Heart right ventricle (tissue), 16 donors: ENCODE measurements around the gene PRDM16. TPM values are rescaled to one million over a fixed set of nuclear protein-coding genes. Genes with fewer than 3 reads are reported as not detected.

ENCODE experiments used
- ATAC-seq, 8 donors: fragments of 200-7000 bp; cut with Tn5 transposase; one replicate each; pipeline ENCODE4 v1.9.1; 2020; ENCODE audit warnings: mild to moderate bottlenecking in 8 of 8, moderate library complexity in 8 of 8, moderate number of reproducible peaks in 1 of 8
- DNase-seq, 2 donors: peaks; one replicate each; pipeline ENCODE4 v3.0.0-alpha.2; 2020
- H3K27ac ChIP-seq, 10 donors: fragments of 200-600 bp; sonication (generic) in 2 of 10; one replicate each; pipeline versions ENCODE4 v1.5.0 to v1.8.0; 2020 to 2022; ENCODE audit warnings: mild to moderate bottlenecking in 3 of 10
- H3K27me3 ChIP-seq, 7 donors: fragments of 200-600 bp; one replicate each; pipeline ENCODE4 v1.8.0; 2021 to 2022; ENCODE audit warnings: mild to moderate bottlenecking in 2 of 7
- H3K36me3 ChIP-seq, 9 donors: fragments of 200-600 bp; sonication (generic) in 1 of 9; one replicate each; pipeline versions ENCODE4 v1.5.0 to v1.8.0; 2020 to 2022; ENCODE audit warnings: mild to moderate bottlenecking in 2 of 9
- H3K4me1 ChIP-seq, 9 donors: fragments of 200-600 bp; sonication (generic) in 1 of 9; one replicate each; pipeline versions ENCODE4 v1.5.0 to v1.8.0; 2020 to 2022; ENCODE audit warnings: mild to moderate bottlenecking in 4 of 9
- H3K4me3 ChIP-seq, 10 donors: fragments of 200-600 bp; sonication (generic) in 2 of 10; one replicate each; pipeline versions ENCODE4 v1.5.0 to v1.8.0; 2020 to 2022; ENCODE audit warnings: mild to moderate bottlenecking in 7 of 10, moderate library complexity in 2 of 10
- H3K9me3 ChIP-seq, 11 donors: fragments of 200-600 bp in 10 of 11; sonication (generic) in 2 of 11; one replicate each; pipeline versions ENCODE4 v1.5.0 to v1.8.0; 2013 to 2022; ENCODE audit warnings: mild to moderate bottlenecking in 2 of 11, control low read depth in 1 of 11, moderate library complexity in 1 of 11
- WGBS, 2 donors: extraction: QIAGEN DNeasy Blood & Tissue Kit; methylation state at CpG; one replicate each; pipeline ENCODE4 v1.1.7; 2013; ENCODE audit warnings: inconsistent platforms in 1 of 2; 5-methylcytosine and 5-hydroxymethylcytosine counted together
- intact Hi-C, 10 donors: fragments of 100-400 bp; cut with DNase I; formaldehyde crosslinking; loops; one replicate each; pipeline versions ENCODE4 v1.11.1 to v1.14.2; 2022
- polyA plus RNA-seq, 2 donors: library from polyadenylated mRNA; stranded (reverse); fragments of 200-250 nt; gene quantifications; one replicate each; pipeline ENCODE4 v1.2.3, GENCODE V29; 2013
- total RNA-seq, 10 donors: library from RNA; stranded (reverse); fragmentation: NEBNext Ultra II Directional in 3 of 10; extraction: Animal tissue kit (Norgen Biotek cat#: 25700) in 3 of 10; gene quantifications; one replicate each; pipeline versions ENCODE4 v1.2.1 to v1.2.4, GENCODE V29; 2021 to 2023
- TF ChIP-seq, protein P1 (sequence below), 9 donors: fragments of 200-600 bp; sonication (generic) in 2 of 9; IDR thresholded peaks; one replicate each; pipeline versions ENCODE4 v1.5.0 to v1.8.0; 2021 to 2022; ENCODE audit warnings: antibody characterized with exemption in 9 of 9, mild to moderate bottlenecking in 5 of 9, moderate library complexity in 1 of 9
- donor health status: Arrhythmogenic right ventricular cardiomyopathy.
- donor health status: ischemic (EF 13 %, LVEDD 7.1; RV severe dilation, severe dysfunction).
- donor health status: healthy with polysubstance abuse.
- donor health status: DM: no; HTN: yes; CAD: no.
- donor health status: DM: no; HTN: no; CAD: no.
- donor health status: ischemic (EF 25% LVEDD 6.9; RV normal size, moderate dysfunction).
- donor health status: ischemic (EF 25% LVEDD 5.7; RV mildly dilated, moderate dysfunction).
- donor health status: healthy.
- donor health status: DM: yes; HTN: yes; CAD: no.
- donor health status: Ischemic cardiomyopathy.
- donor health status: ischemic (EF 35%, LVEDD 5.7; RV mildly dilated, moderate dysfunction).
- donor health status: nonischemic (EF 11% LVEDD 7.7; RV severe dilation, severe dysfunction).
- donor health status: DM: yes; HTN: yes; CAD: no.
- donor health status: PGD.
- donor health status: ischemic (EF 29% LVEDD 5.4; RV normal size, mild dysfunction).
- donor health status: nonischemic (EF 23%, LVEDD 6.1; RV moderate dilation, normal function).

Gene PRDM16
- total and polyA plus RNA-seq, 12 donors: 4.1 to 25.9 (median 14.8) TPM

GRCh38 chr1:3152143-3152542 lies 83.1 kb downstream of the PRDM16 start:
- TF ChIP-seq, protein P1, sequence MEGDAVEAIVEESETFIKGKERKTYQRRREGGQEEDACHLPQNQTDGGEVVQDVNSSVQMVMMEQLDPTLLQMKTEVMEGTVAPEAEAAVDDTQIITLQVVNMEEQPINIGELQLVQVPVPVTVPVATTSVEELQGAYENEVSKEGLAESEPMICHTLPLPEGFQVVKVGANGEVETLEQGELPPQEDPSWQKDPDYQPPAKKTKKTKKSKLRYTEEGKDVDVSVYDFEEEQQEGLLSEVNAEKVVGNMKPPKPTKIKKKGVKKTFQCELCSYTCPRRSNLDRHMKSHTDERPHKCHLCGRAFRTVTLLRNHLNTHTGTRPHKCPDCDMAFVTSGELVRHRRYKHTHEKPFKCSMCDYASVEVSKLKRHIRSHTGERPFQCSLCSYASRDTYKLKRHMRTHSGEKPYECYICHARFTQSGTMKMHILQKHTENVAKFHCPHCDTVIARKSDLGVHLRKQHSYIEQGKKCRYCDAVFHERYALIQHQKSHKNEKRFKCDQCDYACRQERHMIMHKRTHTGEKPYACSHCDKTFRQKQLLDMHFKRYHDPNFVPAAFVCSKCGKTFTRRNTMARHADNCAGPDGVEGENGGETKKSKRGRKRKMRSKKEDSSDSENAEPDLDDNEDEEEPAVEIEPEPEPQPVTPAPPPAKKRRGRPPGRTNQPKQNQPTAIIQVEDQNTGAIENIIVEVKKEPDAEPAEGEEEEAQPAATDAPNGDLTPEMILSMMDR (IDR thresholded peaks at IDR 0.05): no peak
- H3K4me3 ChIP-seq: no peak overlapping the region
- ATAC-seq: no peak
- DNase-seq: no peak
- H3K9me3 ChIP-seq: no peaks in the 10 kb centered on the region
- no peaks in the 10 kb centered on the region for H3K36me3 ChIP-seq
- peaks cover 0 to 32% (median 0%) of the 10 kb centered on the region in 7 donors for H3K27me3 ChIP-seq
- peaks cover 0 to 27% (median 6%) of the 10 kb centered on the region in 9 donors for H3K4me1 ChIP-seq
- intact Hi-C loops: no loop called here
- no peak overlapping the region for H3K27ac ChIP-seq

- Histone ChIP-seq H3K4me3 (no peak overlapping the region), H3K4me1 (peaks cover 0 to 33% (median 6%) of the 10 kb centered on the region in 9 donors), H3K9me3 (no peaks in the 10 kb centered on the region), H3K36me3 (no peaks in the 10 kb centered on the region), H3K27me3 (peaks cover 0 to 38% (median 0%) of the 10 kb centered on the region in 7 donors), H3K27ac (no peak overlapping the region)
- intact Hi-C loops: no loop called here
- TF ChIP-seq, protein P1 (IDR thresholded peaks at IDR 0.05): no peak
- 86 to 89% methylated on average over 13 of the region's 13 CpGs for WGBS, 2 donors
- no peak for ATAC-seq
- DNase-seq: no peak
Observed at GRCh38 chr1:3153197-3153596, 84.2 kb downstream of the PRDM16 start.

DNA sequence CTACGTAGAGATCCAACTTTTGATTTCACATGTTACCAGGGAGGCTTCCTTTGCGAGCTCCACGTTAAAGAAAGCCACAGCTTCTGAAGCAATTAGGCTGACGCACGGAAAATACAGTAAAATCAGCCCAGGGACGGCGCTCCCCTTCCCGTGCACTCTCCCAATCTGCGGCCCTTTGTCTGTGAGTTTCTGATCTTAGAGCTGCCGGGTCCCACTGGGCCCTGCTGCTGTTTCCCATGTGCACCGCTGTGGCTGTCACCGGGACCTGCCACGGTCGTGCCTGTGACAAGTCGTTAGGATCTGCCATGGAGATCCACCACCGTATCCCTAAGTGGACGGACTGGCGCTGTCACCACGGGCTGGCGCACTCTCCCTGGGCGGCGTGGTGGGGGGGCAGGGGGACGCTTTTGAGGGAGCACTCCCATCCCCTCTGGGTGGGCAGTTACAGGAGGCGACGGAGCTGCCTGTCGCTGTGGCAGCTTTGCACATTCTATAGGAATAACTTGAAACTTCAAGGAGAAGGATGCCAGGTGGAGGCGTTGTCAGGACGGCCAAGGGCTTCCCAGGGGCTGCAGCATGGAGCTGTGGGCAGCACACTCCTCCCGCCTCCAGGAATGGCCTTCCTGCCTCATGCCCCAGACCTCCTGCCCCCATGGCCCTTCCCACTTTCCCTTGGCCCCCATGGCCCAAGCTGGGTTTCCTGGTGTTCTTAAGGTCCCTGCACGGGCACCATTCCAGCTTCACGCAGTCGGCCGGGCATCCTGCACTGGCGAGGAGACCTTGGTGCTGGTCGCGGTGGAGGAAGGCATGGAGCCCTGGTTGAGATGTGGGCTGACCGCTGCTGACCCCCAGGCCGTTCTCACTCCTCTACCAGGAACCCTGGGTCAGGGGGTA lies 85.1 kb downstream of the PRDM16 start:
- Histone ChIP-seq H3K27me3 (peaks cover 0 to 38% (median 0%) of the 10 kb centered on the region in 7 donors), H3K9me3 (no peaks in the 10 kb centered on the region), H3K4me3 (no peak overlapping the region), H3K4me1 (peaks cover 0 to 33% (median 6%) of the 10 kb centered on the region in 9 donors), H3K36me3 (no peaks in the 10 kb centered on the region), H3K27ac (no peak overlapping the region)
- no peak for ATAC-seq
- intact Hi-C loops: no loop called here
- TF ChIP-seq, protein P1 (IDR thresholded peaks at IDR 0.05): no peak
- DNase-seq: no peak
- 83 to 87% methylated on average over 38 of the region's 38 CpGs for WGBS, 2 donors

- 57 to 63% methylated on average over 42 of the region's 42 CpGs for WGBS, 2 donors
- H3K4me1 ChIP-seq: peaks cover 0 to 33% (median 6%) of the 10 kb centered on the region in 9 donors
- intact Hi-C loops: no loop called here
- H3K36me3 ChIP-seq: no peaks in the 10 kb centered on the region
- no peaks in the 10 kb centered on the region for H3K9me3 ChIP-seq
- peaks cover 0 to 38% (median 0%) of the 10 kb centered on the region in 7 donors for H3K27me3 ChIP-seq
- peak overlapping the region in 3 of 10 donors; percentile 6 to 23 (median 7) for H3K4me3 ChIP-seq
- ATAC-seq (peak in 1 of 8 donors; percentile 17), DNase-seq (no peak)
- no peak overlapping the region for H3K27ac ChIP-seq
- TF ChIP-seq, protein P1 (IDR thresholded peaks at IDR 0.05): no peak
Observed at GRCh38 chr1:3155056-3155925, 86.3 kb downstream of the PRDM16 start.
